NB4 (cell line): ENCODE results near the gene MYOM3.

Source experiments
- CTCF ChIP-seq: IDR thresholded peaks from one replicate; pipeline ENCODE4 v1.5.1; 2012; ENCODE audit warnings: low read depth, low read length
- MAX ChIP-seq: IDR thresholded peaks from 2 replicates; pipeline ENCODE4 v1.6.1; 2011; ENCODE audit warnings: low read depth, low read length
- MYC ChIP-seq: IDR thresholded peaks from 2 replicates; pipeline ENCODE4 v1.6.1; 2011; ENCODE audit warnings: low read depth, low read length
- POLR2A ChIP-seq: IDR thresholded peaks from 2 replicates; pipeline ENCODE4 v1.6.1; 2011; ENCODE audit warnings: mild to moderate bottlenecking; ENCODE audit not compliant: insufficient read length; ENCODE audit errors: extremely low read depth

- TF ChIP-seq CTCF (peak; percentile 68), POLR2A (no peak), MAX (no peak), MYC (no peak)
These were observed 38.6 kb upstream of the MYOM3 start for GRCh38 chr1:24150234-24151174.
